Cardiac septum (tissue), 1 donor: ENCODE measurements around the gene ENOX1. TPM values are rescaled to one million over a fixed set of nuclear protein-coding genes. Genes with fewer than 3 reads are reported as not detected.

Experiments
- DNase-seq: peaks from one replicate; pipeline ENCODE4 v3.0.0-alpha.2; 2020; ENCODE audit warnings: low spot score
- intact Hi-C: fragments of 100-400 bp; cut with DNase I; formaldehyde crosslinking; loops from one replicate; pipeline ENCODE4 v1.14.0; 2022
- total RNA-seq: library from RNA; stranded (reverse); fragmentation: NEBNext Ultra II Directional; extraction: Animal tissue kit (Norgen Biotek cat#: 25700); gene quantifications from one replicate; pipeline ENCODE4 v1.2.1, GENCODE V29; 2021
- donor health status: DM: no; HTN: no; CAD: no.

The ENOX1 gene
- total RNA-seq, 1 donor from 2014 or later, result 6.6 TPM

DNA sequence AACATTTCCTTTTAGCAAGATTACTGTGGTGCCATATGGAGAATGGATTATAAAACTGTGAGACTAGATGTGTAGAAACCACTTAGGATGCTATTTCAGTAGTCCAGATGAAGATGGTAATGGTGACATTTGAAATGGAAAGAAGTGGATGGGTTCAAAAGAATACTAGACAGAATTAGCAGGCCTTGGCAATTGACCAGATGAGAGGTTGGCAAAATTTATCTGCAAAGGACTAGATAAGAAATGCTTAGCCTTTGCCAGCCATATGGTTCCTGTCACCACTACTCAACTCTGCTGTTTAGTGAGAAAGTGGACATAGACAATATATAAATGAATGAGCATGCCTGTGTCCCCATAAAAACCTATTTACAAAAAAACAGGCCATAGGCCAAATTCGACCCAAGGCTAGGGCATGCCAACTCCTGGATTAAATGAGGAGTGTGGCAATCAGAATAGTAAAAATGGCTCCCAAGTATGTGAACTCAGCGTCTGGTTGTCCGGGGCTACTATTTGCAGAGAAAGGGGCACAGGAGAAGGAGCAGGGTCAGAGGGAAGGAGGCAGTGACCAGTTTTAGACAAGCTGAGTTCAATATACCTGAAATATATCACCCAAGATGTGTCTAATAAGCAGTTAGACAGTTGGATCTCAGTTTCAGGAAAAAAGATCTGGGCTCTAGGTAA is 98.4 kb downstream of the ENOX1 start:
- DNase-seq, result no peak
- intact Hi-C loops, result loop anchor here (2.0 to 5.0 kb wide), 2 partner anchors 78 to 99 kb away; partner anchors contain the start of gene ENOX1

- DNase-seq, result no peak
- intact Hi-C loops, result loop anchor here (5.0 kb wide), 1 partner anchor 100 kb away; the partner anchor contains the start of gene ENOX1
Measured at GRCh38 chr13:43687038-43687437, 99.7 kb downstream of the ENOX1 start.

- DNase-seq, result no peak
- intact Hi-C loops, result loop anchor here (5.0 kb wide), 1 partner anchor 101 kb away; the partner anchor contains the start of gene ENOX1
Measured at GRCh38 chr13:43686557-43686956, 100.2 kb downstream of the ENOX1 start.

DNA sequence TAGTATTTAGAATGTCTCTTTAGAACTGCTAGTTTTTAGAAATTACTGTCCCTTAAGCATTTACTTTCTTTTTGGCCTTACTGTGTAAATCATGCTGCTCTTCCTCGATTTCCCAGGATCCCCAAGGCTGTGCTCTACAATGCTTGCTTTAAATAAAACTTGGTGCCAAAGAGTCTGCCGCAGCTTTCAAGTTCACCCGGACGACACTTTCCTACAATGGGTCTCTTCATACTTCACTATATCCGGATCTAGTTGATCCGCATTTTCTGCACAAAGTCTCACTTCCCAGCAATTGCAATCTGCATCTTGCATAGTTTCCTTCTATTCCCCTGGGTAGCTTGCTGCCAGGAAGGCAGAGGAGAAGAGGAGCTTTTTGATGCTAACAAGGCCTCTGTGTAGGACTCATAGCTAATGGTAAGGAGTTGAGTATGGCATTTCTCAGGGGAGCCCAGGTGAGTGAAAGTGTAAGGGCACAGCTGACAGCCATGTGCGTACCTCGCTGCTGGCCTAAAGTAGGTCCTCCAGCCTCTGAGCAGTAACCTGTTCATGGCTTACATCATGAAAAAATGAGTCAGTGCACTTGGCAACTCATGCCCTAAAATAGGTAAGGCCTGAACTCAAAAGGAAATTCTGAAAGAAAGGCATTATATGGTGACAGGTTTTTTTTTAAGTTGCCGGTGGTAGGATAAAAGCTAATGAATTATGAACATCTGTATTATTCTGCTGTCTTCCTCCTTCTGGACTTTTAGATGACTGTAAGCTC is 101.6 kb downstream of the ENOX1 start:
- intact Hi-C loops, result loop anchor here (5.0 kb wide), 1 partner anchor 102 kb away; the partner anchor contains the start of gene ENOX1
- DNase-seq, result no peak

DNA sequence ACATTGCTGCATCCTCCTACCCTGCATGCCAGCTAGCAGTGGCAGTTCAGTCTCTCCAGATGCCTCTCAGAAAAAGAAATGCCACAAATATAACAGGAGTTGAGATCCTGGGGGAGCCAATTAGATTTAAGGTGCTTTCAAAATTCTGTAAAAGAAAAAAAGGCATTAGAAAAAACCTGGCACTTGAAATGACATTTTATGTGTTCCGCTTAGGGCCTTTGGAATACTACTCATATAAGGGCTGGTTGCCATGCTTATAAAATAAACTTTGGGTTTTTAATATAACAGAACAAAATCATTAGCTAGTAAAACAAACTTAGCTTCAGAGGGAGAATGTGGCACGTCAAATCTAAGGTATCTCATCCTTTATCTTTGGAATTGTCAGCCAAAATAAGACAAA is 104.1 kb downstream of the ENOX1 start:
- intact Hi-C loops, result no loop called here
- DNase-seq, result no peak

GRCh38 chr13:43676320-43676719 is 110.5 kb downstream of the ENOX1 start:
- intact Hi-C loops, result no loop called here
- no peak for DNase-seq

DNA sequence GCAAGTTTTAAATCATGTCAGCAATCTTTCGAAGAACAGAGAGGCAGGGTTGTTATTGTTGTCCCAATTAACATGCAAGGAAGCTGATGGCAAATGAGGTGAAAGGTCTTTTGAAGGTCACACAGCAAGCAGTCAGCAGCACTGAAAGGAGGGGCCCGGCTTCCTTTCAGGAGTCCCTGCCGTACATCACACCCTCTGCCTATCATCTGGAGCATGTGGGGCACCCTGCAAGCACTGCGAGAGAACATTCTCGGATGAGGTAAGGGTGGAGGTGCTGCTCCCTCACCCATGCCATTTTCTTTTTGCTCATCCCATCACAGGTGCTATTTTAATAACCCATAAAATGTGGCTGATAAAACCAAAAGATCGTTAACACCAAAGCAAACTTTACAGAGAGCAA is 111.2 kb downstream of the ENOX1 start:
- intact Hi-C loops, result no loop called here
- no peak for DNase-seq

GRCh38 chr13:43669964-43670363 is 116.8 kb downstream of the ENOX1 start:
- no peak for DNase-seq
- intact Hi-C loops, result no loop called here

DNA sequence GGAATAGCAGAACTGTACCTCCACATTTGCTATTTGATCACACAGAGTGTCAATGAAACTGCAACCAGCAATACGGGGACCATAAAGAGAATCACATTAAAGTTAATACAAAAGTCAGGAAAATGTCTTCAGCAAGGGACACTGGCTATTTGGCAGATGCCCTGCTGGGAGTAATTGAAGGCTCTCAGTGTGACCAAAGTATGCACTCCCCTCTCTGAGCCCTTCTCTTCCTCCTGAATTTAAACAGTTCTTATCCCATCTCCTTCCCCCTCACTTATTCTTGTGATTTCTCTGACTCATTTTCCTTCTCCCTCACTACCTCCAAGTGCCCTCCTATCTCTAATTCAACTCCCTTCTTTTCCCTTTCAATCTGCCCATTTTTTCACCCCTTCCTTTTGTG is 117.7 kb downstream of the ENOX1 start:
- intact Hi-C loops, result no loop called here
- DNase-seq, result no peak

DNA sequence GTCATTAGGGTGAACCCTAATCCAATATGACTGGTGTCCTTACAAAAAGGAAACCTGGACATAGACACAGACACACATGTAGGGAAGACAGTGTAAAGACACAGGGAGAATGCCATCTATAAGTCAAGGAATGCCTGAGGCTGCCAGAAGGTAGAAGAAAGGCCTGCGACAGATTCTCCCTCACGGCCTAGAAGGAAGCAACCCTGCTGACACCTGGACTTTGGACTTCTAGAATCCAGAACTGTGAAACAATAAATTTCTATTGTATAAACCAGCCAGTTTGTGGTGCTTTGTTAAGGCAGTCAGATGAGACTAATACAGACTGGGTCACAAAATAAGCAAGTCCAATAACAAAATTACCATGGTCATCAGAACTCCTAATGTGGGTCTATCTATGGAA is 120.4 kb downstream of the ENOX1 start:
- no peak for DNase-seq
- intact Hi-C loops, result no loop called here

- intact Hi-C loops, result no loop called here
- DNase-seq, result no peak
Measured at GRCh38 chr13:43665388-43665787, 121.4 kb downstream of the ENOX1 start.

- DNase-seq, result no peak
- intact Hi-C loops, result no loop called here
Measured at GRCh38 chr13:43664700-43665191, 122.0 kb downstream of the ENOX1 start.

- DNase-seq, result no peak
- intact Hi-C loops, result no loop called here
Measured at GRCh38 chr13:43663474-43664090, 123.2 kb downstream of the ENOX1 start.

DNA sequence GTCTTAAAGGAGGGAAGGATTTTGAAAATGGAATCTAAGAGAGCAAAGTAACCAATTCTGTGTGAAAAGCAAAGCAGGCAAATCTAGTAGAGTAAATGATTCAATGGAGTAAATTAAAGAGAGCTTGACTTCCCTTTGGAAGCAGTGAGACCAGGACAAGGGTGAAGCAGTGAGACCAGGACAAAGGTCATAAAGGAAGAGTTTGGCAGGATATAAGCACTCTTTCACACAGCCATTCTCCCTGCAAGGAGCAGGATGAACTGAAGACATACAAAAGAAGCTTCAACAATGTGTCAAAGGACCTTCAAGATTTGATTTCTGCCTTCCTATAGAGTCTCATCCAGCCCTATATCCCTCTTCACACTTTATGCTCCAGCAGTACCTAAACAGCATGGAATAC is 123.8 kb downstream of the ENOX1 start:
- no peak for DNase-seq
- intact Hi-C loops, result no loop called here

GRCh38 chr13:43661161-43661830 is 125.5 kb downstream of the ENOX1 start:
- DNase-seq, result no peak
- intact Hi-C loops, result no loop called here

GRCh38 chr13:43657485-43657884 is 129.3 kb downstream of the ENOX1 start:
- DNase-seq, result no peak
- intact Hi-C loops, result no loop called here

DNA sequence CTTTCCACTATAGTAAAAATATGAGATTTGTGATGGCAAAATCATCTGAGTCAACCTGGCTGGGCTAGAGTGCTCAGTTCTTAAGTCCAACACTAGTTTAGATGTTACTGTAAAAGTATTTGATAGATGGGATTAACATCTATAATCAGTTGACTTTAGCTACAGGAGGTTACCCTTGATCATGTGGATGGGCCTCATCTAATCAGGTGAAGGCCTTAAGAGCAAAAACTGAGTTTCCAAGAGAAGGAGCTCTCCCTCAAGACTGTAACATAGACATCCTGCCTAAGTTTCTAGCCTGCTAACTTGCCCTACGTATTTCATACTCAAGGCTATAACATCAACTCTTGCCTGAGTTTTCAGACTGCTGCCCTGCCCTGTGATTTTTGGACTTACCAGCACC is 132.8 kb downstream of the ENOX1 start:
- intact Hi-C loops, result no loop called here
- DNase-seq, result no peak

DNA sequence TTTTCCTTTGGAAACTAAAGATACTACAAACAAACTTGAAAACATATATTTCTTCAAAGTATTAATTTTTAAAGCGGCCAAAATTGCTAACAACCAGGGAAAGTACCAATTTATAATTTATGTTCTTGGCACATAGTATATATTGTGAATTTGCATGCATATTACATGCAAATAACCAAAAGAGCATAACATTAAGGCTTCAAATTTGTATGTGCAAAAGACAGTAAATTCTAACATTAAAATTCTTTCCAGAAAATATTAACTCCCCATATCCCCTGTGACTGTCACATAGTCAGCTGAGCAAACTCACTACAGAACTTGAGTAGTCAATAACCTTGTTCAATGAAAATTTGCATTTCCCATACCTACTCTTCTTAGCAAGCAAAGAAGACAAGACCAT is 133.4 kb downstream of the ENOX1 start:
- DNase-seq, result no peak
- intact Hi-C loops, result no loop called here

- DNase-seq, result no peak
- intact Hi-C loops, result no loop called here
Measured at GRCh38 chr13:43652760-43653159, 134.0 kb downstream of the ENOX1 start.

DNA sequence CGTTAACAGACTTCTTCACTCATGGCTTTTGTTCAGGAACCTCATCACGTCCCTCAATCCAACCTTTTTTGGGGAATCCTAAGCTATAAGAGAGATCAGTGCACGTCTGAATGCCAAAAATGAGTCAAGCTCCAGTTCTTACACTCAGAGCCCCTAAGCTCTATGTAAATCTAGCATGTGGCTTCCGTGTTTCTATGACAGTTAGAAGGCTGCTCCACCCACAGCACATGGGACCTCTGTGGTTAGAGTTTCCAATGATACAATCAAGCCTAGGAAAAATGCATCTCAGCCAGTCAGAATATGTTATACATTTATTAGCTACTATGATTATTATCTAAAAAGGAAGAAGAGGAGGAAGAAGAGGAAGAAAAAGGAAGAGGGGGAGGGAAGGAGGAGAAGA is 135.9 kb downstream of the ENOX1 start:
- intact Hi-C loops, result no loop called here
- no peak for DNase-seq
